SH-SY5Y (cell line): ENCODE measurements around the gene CDC42BPB.

Experiments
- GATA2 ChIP-seq: IDR thresholded peaks from 2 replicates; pipeline ENCODE4 v1.6.1; 2011; ENCODE audit warnings: mild to moderate bottlenecking, low read depth, low read length
- GATA3 ChIP-seq: IDR thresholded peaks from 2 replicates; pipeline ENCODE4 v1.6.1; 2011; ENCODE audit warnings: low read depth, mild to moderate bottlenecking, low read length, moderate library complexity

DNA sequence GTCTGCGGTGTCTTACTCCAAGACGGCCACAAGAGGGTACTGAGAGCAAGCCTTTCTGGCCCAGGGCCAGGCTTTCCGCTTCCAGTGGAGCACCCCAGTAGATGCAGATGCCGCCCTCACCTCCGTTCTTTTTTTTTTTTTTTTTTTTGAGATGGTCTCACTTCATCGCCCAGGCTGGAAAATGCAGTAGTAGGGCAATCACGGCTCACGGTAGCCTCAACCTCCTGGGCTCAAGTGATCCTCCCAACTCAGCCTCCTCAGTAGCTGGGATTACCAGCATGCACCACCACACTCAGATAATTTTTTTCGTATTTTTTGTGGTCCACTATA, 21.0 kb upstream of the CDC42BPB start:
- TF ChIP-seq GATA2 = no peak
- no peak for TF ChIP-seq GATA3
